Measurements from ENCODE around the gene PHKA1. TPM values are rescaled to one million over a fixed set of nuclear protein-coding genes. Genes with fewer than 3 reads are reported as not detected.
A peak's percentile ranks its signal among the peaks of the same experiment; 100 is the strongest.
"Not testable (repeated sequence)": the region's sequence is repeated elsewhere in the genome, so short reads cannot be mapped to it uniquely, and the experiment has no call there.

PHKA1 gene
- polyA plus RNA-seq (2012; ENCODE audit: insufficient read depth, insufficient read length): 12.1 TPM

DNA sequence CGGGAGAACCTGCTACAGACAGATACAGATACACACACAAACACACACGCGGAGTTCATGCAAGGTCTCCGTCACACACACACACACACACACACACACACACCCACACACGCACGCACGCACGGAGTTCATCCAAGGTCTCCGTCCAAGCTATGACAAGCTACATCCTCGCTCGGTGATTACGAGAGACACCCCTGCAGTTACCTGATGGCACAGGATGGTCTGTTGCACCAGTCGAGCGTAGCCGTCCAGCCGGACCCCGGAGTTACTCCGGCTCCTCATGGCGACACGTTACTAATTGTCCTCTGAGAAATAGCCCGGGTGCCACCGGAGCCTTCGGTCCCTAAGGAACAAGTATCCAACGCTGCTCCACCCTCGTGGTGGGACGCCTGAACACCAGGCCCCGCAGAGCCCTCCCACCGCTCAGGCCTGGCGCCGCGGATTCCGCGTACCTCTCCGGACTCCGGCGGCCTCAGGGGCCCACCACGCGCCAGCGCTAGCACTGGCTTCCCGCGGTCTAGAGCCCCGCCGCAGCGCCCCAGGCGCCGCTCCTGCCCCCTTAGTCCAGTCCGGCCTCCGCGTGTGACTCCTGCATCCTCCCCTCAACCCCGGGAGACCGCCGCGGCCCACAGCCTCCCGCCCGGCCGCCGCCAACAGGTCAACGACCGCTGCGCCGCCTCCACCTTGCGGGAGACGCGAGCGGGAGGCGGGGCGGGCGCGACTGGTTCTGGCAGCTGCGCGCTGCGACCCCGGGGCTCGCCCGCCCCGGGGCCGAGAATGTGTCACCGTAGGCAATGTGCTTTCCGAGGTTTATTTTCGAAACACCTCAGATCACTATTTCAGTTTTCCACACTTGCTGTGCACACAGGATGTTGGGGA lies at the start of gene PHKA1:
Gene PHKA1, minus strand, starts transcription at position 708 of the 879 bp plus-strand sequence. Its CDS starts 426 bp downstream, at position 282.
- DNase-seq (ENCODE audit: low read depth, low spot score): not testable (repeated sequence)
- peak within 1 kb of the TSS; percentile 57 for H3K4me3 ChIP-seq (ENCODE audit: low read length)

DNA sequence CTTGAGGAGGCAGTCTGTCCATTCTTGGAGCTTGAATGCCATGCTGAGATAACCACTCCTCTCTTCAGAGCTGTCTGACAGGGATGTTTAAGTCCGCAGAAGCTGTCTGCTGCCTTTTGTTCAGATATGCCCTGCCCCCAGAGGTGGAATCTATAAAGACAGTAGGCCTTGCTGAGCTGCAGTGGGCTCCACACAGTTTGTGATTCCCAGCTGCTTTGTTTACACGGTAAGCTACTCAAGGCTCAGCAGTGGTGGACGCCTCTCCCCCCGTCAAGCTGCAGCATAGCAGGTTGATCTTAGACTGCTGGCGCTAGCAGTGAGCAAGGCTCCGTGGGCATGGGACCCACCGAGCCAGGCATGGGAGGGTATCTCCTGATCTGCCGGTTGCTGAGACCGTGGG lies 46.3 kb upstream of the PHKA1 start:
- DNase-seq (ENCODE audit: low read depth, low spot score); H3K4me3 ChIP-seq (ENCODE audit: low read length): not testable (repeated sequence)

GRCh38 chrX:72748545-72748944 lies 34.4 kb upstream of the PHKA1 start:
- not testable (repeated sequence) for DNase-seq (ENCODE audit: low read depth, low spot score); H3K4me3 ChIP-seq (ENCODE audit: low read length)

GRCh38 chrX:72745546-72745945 lies 31.4 kb upstream of the PHKA1 start:
- not testable (repeated sequence) for DNase-seq (ENCODE audit: low read depth, low spot score)

GRCh38 chrX:72735561-72735960 lies 21.5 kb upstream of the PHKA1 start:
- DNase-seq (ENCODE audit: low read depth, low spot score): no peak
- no peak overlapping the region for H3K4me3 ChIP-seq (ENCODE audit: low read length)

More at GRCh38 chrX:72745546-72745945, 31.4 kb upstream of the PHKA1 start:
- not testable (repeated sequence) for H3K4me3 ChIP-seq (ENCODE audit: low read length)

DNA sequence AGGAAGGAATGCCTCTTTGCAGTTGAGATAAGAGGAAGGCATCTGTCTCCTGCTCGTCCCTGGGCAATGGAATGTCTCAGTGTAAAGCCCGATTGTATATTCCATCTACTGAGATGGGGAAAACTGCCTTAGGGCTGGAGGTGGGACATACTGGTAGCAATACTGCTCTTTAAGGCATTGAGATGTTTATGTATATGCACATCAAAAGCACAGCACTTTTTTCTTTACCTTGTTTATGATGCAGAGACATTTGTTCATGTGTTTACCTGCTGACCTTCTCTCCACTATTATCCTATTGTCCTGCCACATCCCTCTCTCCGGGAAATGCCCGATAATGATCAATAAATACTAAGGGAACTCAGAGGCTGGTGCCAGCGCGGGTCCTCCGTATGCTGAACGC lies 19.5 kb upstream of the PHKA1 start:
- H3K4me3 ChIP-seq (ENCODE audit: low read length); DNase-seq (ENCODE audit: low read depth, low spot score): not testable (repeated sequence)

GRCh38 chrX:72727846-72728245 lies 13.7 kb upstream of the PHKA1 start:
- no peak for DNase-seq (ENCODE audit: low read depth, low spot score)

DNA sequence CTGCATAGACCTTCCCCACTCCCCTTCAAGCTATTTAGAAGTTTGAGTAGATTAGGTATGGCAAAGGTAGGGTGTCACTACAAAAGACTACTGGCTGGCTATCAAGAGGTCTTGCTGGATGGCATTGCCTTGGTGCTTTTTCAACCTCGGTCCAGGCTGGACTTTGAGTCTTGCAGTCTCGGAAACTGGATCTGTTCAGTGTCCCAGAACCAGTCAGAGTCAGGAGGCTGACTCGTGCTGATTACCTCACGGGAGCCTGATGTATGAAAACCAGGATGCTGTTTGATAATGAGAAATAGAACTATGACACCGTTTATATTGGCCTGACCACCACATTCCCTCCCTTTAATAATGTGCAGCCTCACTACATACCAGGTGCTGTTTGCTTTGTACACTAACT lies 2.7 kb upstream of the PHKA1 start:
- no peak for DNase-seq (ENCODE audit: low read depth, low spot score)
- H3K4me3 ChIP-seq (ENCODE audit: low read length): no peak overlapping the region

More at GRCh38 chrX:72727846-72728245, 13.7 kb upstream of the PHKA1 start:
- H3K4me3 ChIP-seq (ENCODE audit: low read length): no peak overlapping the region

- DNase-seq (ENCODE audit: low read depth, low spot score): no peak
- H3K4me3 ChIP-seq (ENCODE audit: low read length): no peak overlapping the region
Observed at GRCh38 chrX:72715546-72715945, 1.4 kb upstream of the PHKA1 start.

DNA sequence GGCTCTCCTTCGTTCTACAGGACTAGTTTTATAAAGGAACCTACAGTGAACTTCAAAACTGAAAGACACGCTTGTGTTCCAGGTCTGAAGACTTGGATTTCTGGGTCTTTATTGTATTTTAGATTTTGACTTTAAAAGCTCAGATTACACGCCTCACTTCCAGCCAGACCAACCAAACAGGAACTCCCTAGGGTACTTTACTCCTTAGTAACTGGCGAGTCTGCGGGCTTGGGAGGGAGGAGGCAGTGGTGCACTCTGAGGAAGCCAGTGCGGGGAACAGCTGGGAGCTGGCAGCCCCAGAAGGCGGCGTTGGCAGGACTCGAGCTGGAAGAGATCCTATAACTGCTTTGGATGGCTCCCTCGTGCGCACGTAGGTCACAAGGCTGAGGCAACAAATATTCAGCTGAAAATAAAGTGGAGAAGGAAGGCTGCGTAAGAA lies 391 bp upstream of the PHKA1 start:
- H3K4me3 ChIP-seq (ENCODE audit: low read length): peak overlapping the region; percentile 57
- no peak for DNase-seq (ENCODE audit: low read depth, low spot score)

- H3K4me3 ChIP-seq (ENCODE audit: low read length): peak overlapping the region; percentile 57; the same call in 1 of the 2 replicates
- no peak for DNase-seq (ENCODE audit: low read depth, low spot score)
Observed at GRCh38 chrX:72713130-72713529, 976 bp downstream of the PHKA1 start.

- DNase-seq (ENCODE audit: low read depth, low spot score): peak; percentile 27
- no peak overlapping the region for H3K4me3 ChIP-seq (ENCODE audit: low read length)
Observed at GRCh38 chrX:72712094-72712755, 1.9 kb downstream of the PHKA1 start.

DNA sequence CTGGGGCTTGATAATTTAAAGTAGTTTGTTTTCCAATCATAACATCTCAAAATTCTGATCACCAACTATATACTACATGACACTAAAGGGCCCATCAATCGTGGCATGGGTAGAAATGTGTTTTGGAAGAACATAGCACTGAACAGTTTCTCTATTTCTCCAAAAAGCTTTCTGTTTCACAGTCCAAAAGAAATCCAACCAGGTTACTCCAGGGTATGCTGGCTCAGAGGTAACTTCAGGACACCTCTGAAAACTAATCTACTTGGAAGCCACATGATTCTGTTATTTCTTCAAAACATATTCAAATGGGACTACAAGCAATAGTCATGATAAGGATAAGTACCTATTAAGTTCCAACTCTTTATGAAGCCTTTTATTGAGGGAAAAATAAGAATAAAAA lies 8.3 kb downstream of the PHKA1 start:
- DNase-seq (ENCODE audit: low read depth, low spot score): no peak
- no peak overlapping the region for H3K4me3 ChIP-seq (ENCODE audit: low read length)

GRCh38 chrX:72705111-72705510 lies 9.0 kb downstream of the PHKA1 start:
- DNase-seq (ENCODE audit: low read depth, low spot score): no peak
- no peak overlapping the region for H3K4me3 ChIP-seq (ENCODE audit: low read length)

GRCh38 chrX:72694170-72694569 lies 19.9 kb downstream of the PHKA1 start:
- no peak for DNase-seq (ENCODE audit: low read depth, low spot score)
- no peak overlapping the region for H3K4me3 ChIP-seq (ENCODE audit: low read length)

DNA sequence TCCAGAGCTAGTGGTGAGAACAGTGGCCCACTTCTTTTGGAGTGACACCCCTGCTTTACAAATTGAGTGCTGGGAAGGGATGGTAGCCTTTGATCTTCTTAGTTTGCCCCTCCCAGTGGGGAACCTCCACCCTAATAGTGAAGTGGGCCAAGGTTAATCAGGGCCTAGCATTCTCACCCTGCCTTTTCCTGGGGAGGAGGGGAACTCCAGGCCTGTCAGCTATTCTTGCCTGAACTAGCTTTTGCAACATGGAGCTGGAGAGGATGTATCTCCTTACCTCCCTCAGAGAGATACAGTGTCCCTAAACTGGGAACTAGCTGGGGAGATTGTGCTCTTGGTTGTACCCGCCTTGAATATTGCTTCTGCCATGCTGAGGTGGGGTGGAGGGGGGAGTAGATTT lies 20.6 kb downstream of the PHKA1 start:
- DNase-seq (ENCODE audit: low read depth, low spot score): no peak
- no peak overlapping the region for H3K4me3 ChIP-seq (ENCODE audit: low read length)

- DNase-seq (ENCODE audit: low read depth, low spot score): no peak
Observed at GRCh38 chrX:72687396-72687795, 26.7 kb downstream of the PHKA1 start.

DNA sequence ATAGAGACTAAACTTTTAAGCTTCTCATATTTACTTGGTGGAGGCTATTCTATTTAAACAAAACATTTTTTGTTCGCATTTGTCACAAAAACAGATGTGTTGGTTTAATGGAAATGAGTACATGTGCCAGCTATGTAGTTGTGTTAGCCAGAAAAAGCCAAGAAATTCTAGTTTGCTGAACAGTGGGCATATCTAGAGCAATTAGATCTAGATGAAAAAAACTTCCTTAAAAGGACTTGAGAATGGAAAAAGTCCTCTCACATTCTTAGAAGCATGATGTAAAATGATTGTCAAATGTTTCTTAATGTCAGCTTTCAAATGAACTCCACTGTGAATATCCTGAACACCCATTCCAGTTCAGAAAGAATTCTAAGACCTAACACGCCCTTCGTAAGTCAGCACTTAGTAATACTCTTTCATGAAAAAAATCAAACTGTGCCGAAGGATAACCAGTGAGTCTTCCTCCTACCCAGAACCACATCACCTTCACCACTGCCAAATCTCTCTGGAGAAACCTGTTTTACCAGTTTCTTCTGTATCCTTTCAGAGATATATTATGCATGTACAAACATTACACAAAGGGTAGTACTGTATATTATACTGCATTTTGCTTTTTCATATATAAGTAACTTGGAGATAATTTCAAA lies 28.2 kb downstream of the PHKA1 start:
- no peak overlapping the region for H3K4me3 ChIP-seq (ENCODE audit: low read length)
- no peak for DNase-seq (ENCODE audit: low read depth, low spot score)

More at GRCh38 chrX:72687396-72687795, 26.7 kb downstream of the PHKA1 start:
- no peak overlapping the region for H3K4me3 ChIP-seq (ENCODE audit: low read length)

- DNase-seq (ENCODE audit: low read depth, low spot score): no peak
- no peak overlapping the region for H3K4me3 ChIP-seq (ENCODE audit: low read length)
Observed at GRCh38 chrX:72685018-72685417, 29.1 kb downstream of the PHKA1 start.

- H3K4me3 ChIP-seq (ENCODE audit: low read length): no peak overlapping the region
- DNase-seq (ENCODE audit: low read depth, low spot score): no peak
Observed at GRCh38 chrX:72683631-72684030, 30.5 kb downstream of the PHKA1 start.

All from Jurkat, Clone E6-1 (cell line).